Measurements from ENCODE around the gene CBX4. TPM values are rescaled to one million over a fixed set of nuclear protein-coding genes. Genes with fewer than 3 reads are reported as not detected.

Gene CBX4
- total RNA-seq, 4 donors from 2014 or later = 5.6 to 17.2 (median 13.5) TPM

- H3K27me3 ChIP-seq = peaks cover 96% of the 10 kb centered on the region
- H3K4me1 ChIP-seq = peaks cover 22 to 40% of the 10 kb centered on the region in 2 donors
- no peaks in the 10 kb centered on the region for H3K36me3 ChIP-seq
- TF ChIP-seq POLR2A (IDR thresholded peaks at IDR 0.05) = no peak
- TF ChIP-seq, protein P1, sequence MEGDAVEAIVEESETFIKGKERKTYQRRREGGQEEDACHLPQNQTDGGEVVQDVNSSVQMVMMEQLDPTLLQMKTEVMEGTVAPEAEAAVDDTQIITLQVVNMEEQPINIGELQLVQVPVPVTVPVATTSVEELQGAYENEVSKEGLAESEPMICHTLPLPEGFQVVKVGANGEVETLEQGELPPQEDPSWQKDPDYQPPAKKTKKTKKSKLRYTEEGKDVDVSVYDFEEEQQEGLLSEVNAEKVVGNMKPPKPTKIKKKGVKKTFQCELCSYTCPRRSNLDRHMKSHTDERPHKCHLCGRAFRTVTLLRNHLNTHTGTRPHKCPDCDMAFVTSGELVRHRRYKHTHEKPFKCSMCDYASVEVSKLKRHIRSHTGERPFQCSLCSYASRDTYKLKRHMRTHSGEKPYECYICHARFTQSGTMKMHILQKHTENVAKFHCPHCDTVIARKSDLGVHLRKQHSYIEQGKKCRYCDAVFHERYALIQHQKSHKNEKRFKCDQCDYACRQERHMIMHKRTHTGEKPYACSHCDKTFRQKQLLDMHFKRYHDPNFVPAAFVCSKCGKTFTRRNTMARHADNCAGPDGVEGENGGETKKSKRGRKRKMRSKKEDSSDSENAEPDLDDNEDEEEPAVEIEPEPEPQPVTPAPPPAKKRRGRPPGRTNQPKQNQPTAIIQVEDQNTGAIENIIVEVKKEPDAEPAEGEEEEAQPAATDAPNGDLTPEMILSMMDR (IDR thresholded peaks at IDR 0.05) = no peak
- 11 to 15% methylated on average over 22 of the region's 22 CpGs for WGBS, 2 donors
- H3K9me3 ChIP-seq = no peaks in the 10 kb centered on the region
- DNase-seq = no peak
- H3K4me3 ChIP-seq (replicated peaks in 1 of 3) = no peak overlapping the region
- intact Hi-C loops (cut with DNase I) = loop anchor here (5.0 to 10.0 kb wide), 2 partner anchors 37 to 120 kb away; no protein-coding TSS in a partner anchor
- no peak overlapping the region for H3K27ac ChIP-seq
These were observed 34.2 kb downstream of the CBX4 start for GRCh38 chr17:79804856-79805696.

DNA sequence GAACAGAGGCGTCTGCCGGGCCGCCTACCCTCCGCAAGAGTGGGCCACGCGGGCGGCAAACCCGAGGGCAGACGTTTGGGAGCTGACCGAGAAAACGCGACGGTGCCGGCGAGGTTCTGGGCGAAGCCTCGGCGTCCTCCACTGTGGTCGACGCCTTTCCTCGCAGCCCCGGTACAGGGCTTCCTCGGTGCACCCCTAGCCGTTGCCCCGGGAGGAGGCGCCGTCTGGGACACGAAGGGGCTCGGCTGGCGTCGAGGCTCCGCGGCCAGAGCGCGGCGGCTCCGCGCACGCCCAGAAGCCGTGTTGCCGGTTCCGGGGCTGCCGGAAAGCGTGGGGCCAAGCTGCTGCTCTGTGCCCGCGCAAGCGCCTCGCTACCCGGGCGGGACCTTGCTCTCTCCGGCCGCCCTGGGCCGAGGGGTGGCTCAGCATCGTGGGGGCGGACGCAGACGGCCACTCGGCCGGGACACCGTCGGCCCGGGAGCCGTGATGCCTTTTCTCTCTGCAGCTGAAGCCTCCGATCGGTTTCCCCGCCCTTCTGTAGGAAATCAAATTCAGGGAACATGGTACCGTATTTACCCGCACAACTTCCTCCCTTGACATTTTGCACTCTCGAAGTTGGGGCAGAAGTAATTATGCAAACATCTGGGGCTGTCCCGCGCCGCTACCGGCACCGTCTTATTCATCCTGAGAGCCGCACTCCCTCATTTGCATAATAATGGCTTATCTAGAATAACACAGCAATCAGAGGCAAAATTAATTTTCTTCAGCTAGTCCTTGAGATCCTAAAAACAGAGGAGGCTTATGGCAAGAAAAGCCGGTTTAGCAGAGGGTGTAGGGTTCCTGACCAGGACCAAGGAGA is 35.0 kb downstream of the CBX4 start:
- 3% methylated on average over 21 to 30 of the region's 76 CpGs for WGBS, 2 donors
- Histone ChIP-seq H3K36me3 (no peaks in the 10 kb centered on the region), H3K27ac (no peak overlapping the region), H3K9me3 (no peaks in the 10 kb centered on the region), H3K27me3 (peaks cover 98% of the 10 kb centered on the region), H3K4me1 (peaks cover 17 to 38% of the 10 kb centered on the region in 2 donors), H3K4me3 (replicated peaks in 1 of 3) (no peak overlapping the region)
- intact Hi-C loops (cut with DNase I) = loop anchor here (5.0 to 10.0 kb wide), 2 partner anchors 38 to 121 kb away; no protein-coding TSS in a partner anchor
- TF ChIP-seq, protein P1 (IDR thresholded peaks at IDR 0.05) = no peak
- TF ChIP-seq POLR2A (IDR thresholded peaks at IDR 0.05) = no peak
- DNase-seq = no peak

DNA sequence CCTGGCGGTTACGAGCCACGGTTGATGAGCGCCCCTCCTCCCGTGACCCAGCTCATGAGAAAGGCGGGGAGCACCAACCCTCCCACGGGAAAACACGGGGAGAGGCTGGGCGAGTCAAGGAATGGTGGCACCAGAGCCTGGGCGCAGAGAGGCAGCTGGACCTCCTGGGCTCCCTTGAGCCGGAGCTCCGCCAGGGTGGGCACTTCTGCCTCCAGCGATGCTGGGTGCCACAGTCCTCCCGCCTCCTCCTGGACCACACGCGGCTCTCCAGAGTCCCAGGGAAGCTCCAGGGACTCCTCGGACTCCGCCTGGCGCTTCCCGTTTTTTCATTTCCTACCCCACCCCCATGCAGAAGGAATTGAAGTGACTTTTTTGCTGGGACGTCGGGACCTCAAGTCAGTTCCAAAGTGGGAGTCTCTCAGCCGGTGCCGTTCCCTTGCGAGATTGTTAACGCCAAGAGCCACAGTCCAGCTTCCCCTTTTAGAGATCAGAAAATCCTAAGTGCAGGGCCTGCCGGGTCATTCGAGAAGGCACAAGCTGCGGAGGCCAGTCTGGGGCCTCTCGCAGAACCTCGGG is 35.7 kb downstream of the CBX4 start:
- Histone ChIP-seq H3K9me3 (no peaks in the 10 kb centered on the region), H3K4me1 (peaks cover 23 to 42% of the 10 kb centered on the region in 2 donors), H3K27me3 (peaks cover 98% of the 10 kb centered on the region), H3K4me3 (replicated peaks in 1 of 3) (no peak overlapping the region), H3K27ac (no peak overlapping the region), H3K36me3 (no peaks in the 10 kb centered on the region)
- intact Hi-C loops (cut with DNase I) = loop anchor here (5.0 to 10.0 kb wide), 2 partner anchors 39 to 121 kb away; no protein-coding TSS in a partner anchor
- no peak for TF ChIP-seq POLR2A (IDR thresholded peaks at IDR 0.05)
- TF ChIP-seq, protein P1 (IDR thresholded peaks at IDR 0.05) = no peak
- 10 to 16% methylated on average over 19 to 20 of the region's 31 CpGs for WGBS, 2 donors
- no peak for DNase-seq

DNA sequence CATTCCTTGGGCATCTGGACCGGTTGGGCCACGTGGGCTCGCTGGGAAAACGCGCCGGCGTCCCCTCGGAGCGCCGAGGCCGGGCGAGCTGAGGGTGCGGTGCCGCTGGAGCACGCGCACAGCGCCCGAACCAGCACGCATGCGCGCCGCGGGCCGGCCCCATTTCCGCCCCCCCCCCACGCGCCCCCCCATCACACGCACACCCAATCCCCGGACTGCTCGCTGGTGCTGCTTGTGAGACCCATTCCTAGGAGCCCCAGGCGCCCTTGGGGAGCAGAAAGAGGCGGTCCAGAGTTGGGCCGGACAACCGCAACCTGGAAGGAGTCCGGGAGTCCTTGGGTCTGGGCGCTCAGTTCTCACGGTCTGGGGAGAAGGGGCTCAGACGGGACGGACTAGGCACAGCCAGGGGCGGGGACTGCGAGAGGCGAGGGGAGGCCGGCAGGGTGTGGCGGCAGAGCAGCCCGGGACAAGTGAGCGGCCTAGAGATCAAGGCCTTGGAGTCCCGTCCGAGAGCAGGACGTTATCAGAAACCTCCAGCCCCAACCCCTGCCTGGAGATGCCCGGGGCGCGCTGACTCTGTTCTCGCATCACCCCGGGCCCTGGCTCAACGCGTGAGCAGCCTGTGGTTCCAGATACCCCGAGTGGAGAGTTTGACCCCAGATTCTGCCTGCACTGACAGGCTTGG is 36.4 kb downstream of the CBX4 start:
- TF ChIP-seq, protein P1 (IDR thresholded peaks at IDR 0.05) = no peak
- no peak for TF ChIP-seq POLR2A (IDR thresholded peaks at IDR 0.05)
- WGBS, 2 donors = 4% methylated on average over 5 to 21 of the region's 57 CpGs
- DNase-seq = no peak
- Histone ChIP-seq H3K36me3 (no peaks in the 10 kb centered on the region), H3K27ac (no peak overlapping the region), H3K27me3 (peaks cover 98% of the 10 kb centered on the region), H3K9me3 (no peaks in the 10 kb centered on the region), H3K4me3 (replicated peaks in 1 of 3) (no peak overlapping the region), H3K4me1 (peaks cover 29 to 48% of the 10 kb centered on the region in 2 donors)
- intact Hi-C loops (cut with DNase I) = loop anchor here (5.0 to 10.0 kb wide), 2 partner anchors 39 to 122 kb away; no protein-coding TSS in a partner anchor

Data from thyroid gland (tissue), 4 donors.